Keratinocyte (primary cell): ENCODE results near the gene SUGCT. TPM values are rescaled to one million over a fixed set of nuclear protein-coding genes. Genes with fewer than 3 reads are reported as not detected.

Source experiments
- DNase-seq: peaks from one replicate; pipeline ENCODE4 v3.0.0-alpha.2; 2011; ENCODE audit warnings: low read depth, missing footprints, low spot score
- FAIRE-seq: peaks from 2 replicates; lab custom pipeline; 2011; peaks lifted over from hg19 to GRCh38; lab: Jason Lieb, UNC
- H2AFZ ChIP-seq: 2 replicates; pipeline ENCODE4 v1.6.0; 2012; ENCODE audit warnings: low read length, control low read depth, inconsistent platforms; ENCODE audit not compliant: control insufficient read depth
- H3K27ac ChIP-seq: 2 replicates; pipeline ENCODE4 v1.5.1; 2011; ENCODE audit warnings: low read length; ENCODE audit not compliant: control insufficient read depth, insufficient read depth
- H3K27me3 ChIP-seq: 3 replicates; pipeline ENCODE4 v1.6.0; 2011; ENCODE audit warnings: low read length; ENCODE audit not compliant: control insufficient read depth, insufficient read depth; ENCODE audit errors: extremely low read depth
- H3K36me3 ChIP-seq, 2 experiments: 2 replicates in 1 of 2; 3 replicates in 1 of 2; pipeline ENCODE4 v1.5.1; 2011; ENCODE audit warnings: low read length in 2 of 2, mild to moderate bottlenecking in 1 of 2; ENCODE audit not compliant: control insufficient read depth in 2 of 2, insufficient read depth in 2 of 2; ENCODE audit errors: extremely low read depth in 1 of 2
- H3K4me1 ChIP-seq: 3 replicates; pipeline ENCODE4 v1.5.1; 2011; ENCODE audit warnings: low read length; ENCODE audit not compliant: control insufficient read depth, insufficient read depth; ENCODE audit errors: extremely low read depth
- H3K4me2 ChIP-seq: 3 replicates; pipeline ENCODE4 v1.6.0; 2011; ENCODE audit warnings: low read depth, low read length; ENCODE audit not compliant: control insufficient read depth, insufficient read depth; ENCODE audit errors: extremely low read depth
- H3K4me3 ChIP-seq, 3 experiments: fragments of 200-600 bp in 1 of 3; sonication (generic) in 1 of 3; 2 replicates in 2 of 3; 3 replicates in 1 of 3; pipeline ENCODE4 v1.5.1; 2011 to 2016; ENCODE audit warnings: low read length in 3 of 3, mild to moderate bottlenecking in 3 of 3, control low read depth in 2 of 3, inconsistent platforms in 1 of 3, low read depth in 1 of 3, mixed read lengths in 1 of 3, mixed run types in 1 of 3, moderate library complexity in 1 of 3; ENCODE audit not compliant: control insufficient read depth in 2 of 3, insufficient read depth in 2 of 3; ENCODE audit errors: extremely low read depth in 1 of 3
- H3K79me2 ChIP-seq: 2 replicates; pipeline ENCODE4 v1.6.0; 2012; ENCODE audit warnings: low read length; ENCODE audit not compliant: control insufficient read depth, insufficient read depth
- H3K9ac ChIP-seq: 3 replicates; pipeline ENCODE4 v1.6.0; 2011; ENCODE audit warnings: low read length; ENCODE audit not compliant: control insufficient read depth, insufficient read depth; ENCODE audit errors: extremely low read depth
- H3K9me1 ChIP-seq: 3 replicates; pipeline ENCODE4 v1.6.0; 2011; ENCODE audit warnings: low read length; ENCODE audit not compliant: control insufficient read depth, insufficient read depth; ENCODE audit errors: extremely low read depth
- H3K9me3 ChIP-seq: 2 replicates; pipeline ENCODE4 v1.5.1; 2012; ENCODE audit warnings: low read depth, low read length; ENCODE audit not compliant: control insufficient read depth
- H4K20me1 ChIP-seq: 3 replicates; pipeline ENCODE4 v1.6.0; 2011; ENCODE audit warnings: low read length; ENCODE audit not compliant: control insufficient read depth, insufficient read depth; ENCODE audit errors: extremely low read depth
- CTCF ChIP-seq, 3 experiments: IDR thresholded peaks in 1 of 3; conservative IDR thresholded peaks in 1 of 3; optimal IDR thresholded peaks in 1 of 3; 2 replicates in 2 of 3; 3 replicates in 1 of 3; pipeline versions ENCODE3 to v1.5.1; 2011; ENCODE audit warnings: low read length in 3 of 3, mild to moderate bottlenecking in 3 of 3, moderate library complexity in 2 of 3, control low read depth in 1 of 3, inconsistent platforms in 1 of 3; ENCODE audit not compliant: insufficient read depth in 2 of 3; ENCODE audit errors: extremely low read depth in 1 of 3
- EZH2 ChIP-seq: IDR thresholded peaks from one replicate; pipeline ENCODE4 v1.6.1; 2012; ENCODE audit warnings: inconsistent platforms, mild to moderate bottlenecking, low read length, moderate library complexity
- dilution Hi-C: fragments of 300-500 bp; cut with MboI; formaldehyde crosslinking; loops from one replicate; pipeline ENCODE4 v1.7.0; 2020; ENCODE audit warnings: low sequenced_read_pairs; ENCODE audit not compliant: extremely low pct_ligation_motif_present
- polyA plus RNA-seq, 5 experiments: library from polyadenylated mRNA; depleted of rRNA in 3 of 5; stranded (reverse) in 3 of 5; stranded (forward) in 1 of 5; unstranded in 1 of 5; fragments of >200 nt; gene quantifications; 1 replicate in 1 of 5; 2 replicates in 3 of 5; 3 replicates in 1 of 5; pipeline versions ENCODE4 v1.2.1 to v1.2.3, GENCODE V29; 2011 to 2012; ENCODE audit warnings: missing spikeins in 2 of 5, low read depth in 1 of 5, low replicate concordance in 1 of 5

SUGCT gene
- polyA plus RNA-seq, 1 donor (not counting 4 experiments of a cell fraction or from before 2014, with no cell fraction given), result 134 TPM

DNA sequence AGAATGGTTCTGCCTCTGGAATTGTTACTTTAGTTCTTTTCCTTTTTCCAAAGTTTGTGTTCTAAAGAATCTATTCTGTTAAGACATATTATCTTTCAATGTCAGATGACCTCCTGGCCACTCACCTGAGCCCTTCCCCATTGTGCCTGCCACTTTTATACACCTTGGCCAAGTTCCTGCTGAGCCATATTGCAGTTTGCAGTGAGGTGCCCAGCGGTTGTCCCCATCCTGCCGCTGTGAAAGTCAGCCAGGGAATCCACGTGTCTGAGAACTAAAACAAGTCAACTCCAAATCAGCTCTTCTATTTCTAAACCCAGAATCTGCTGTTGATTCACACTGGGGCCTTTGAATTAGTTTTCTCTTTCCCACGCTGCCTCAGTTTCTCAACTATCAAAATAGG lies 641.1 kb downstream of the SUGCT start:
- Histone ChIP-seq H3K9me3 (no peaks in the 10 kb centered on the region), H3K36me3 (no peaks in the 10 kb centered on the region), H4K20me1 (no peaks in the 10 kb centered on the region), H3K4me1 (no peaks in the 10 kb centered on the region), H3K27ac (no peak overlapping the region), H3K79me2 (no peaks in the 10 kb centered on the region), H3K4me3 (no peak overlapping the region), H2AFZ (no peak overlapping the region), H3K9ac (no peak overlapping the region), H3K4me2 (no peak overlapping the region), H3K9me1 (no peaks in the 10 kb centered on the region), H3K27me3 (no peaks in the 10 kb centered on the region)
- no peak for TF ChIP-seq CTCF (optimal IDR thresholded peaks at IDR 0.05 in 1 of 3, IDR thresholded peaks at IDR 0.05 in 1 of 3, conservative IDR thresholded peaks at IDR 0.05 in 1 of 3; ENCODE audit: extremely low read depth in 1 of 3, insufficient read depth in 2 of 3, low read length in 3 of 3)
- TF ChIP-seq EZH2, result no peak
- FAIRE-seq (no peak), DNase-seq (no peak)
- dilution Hi-C loops, result no loop called here

- H3K36me3 ChIP-seq, result no peaks in the 10 kb centered on the region
- dilution Hi-C loops, result no loop called here
- no peak overlapping the region for H3K4me2 ChIP-seq
- H3K4me3 ChIP-seq, result no peak overlapping the region
- no peaks in the 10 kb centered on the region for H4K20me1 ChIP-seq
- no peaks in the 10 kb centered on the region for H3K9me3 ChIP-seq
- no peaks in the 10 kb centered on the region for H3K27me3 ChIP-seq
- FAIRE-seq (no peak), DNase-seq (no peak)
- H3K27ac ChIP-seq, result no peak overlapping the region
- no peaks in the 10 kb centered on the region for H3K9me1 ChIP-seq
- no peak for TF ChIP-seq EZH2
- no peak for TF ChIP-seq CTCF (optimal IDR thresholded peaks at IDR 0.05 in 1 of 3, IDR thresholded peaks at IDR 0.05 in 1 of 3, conservative IDR thresholded peaks at IDR 0.05 in 1 of 3; ENCODE audit: extremely low read depth in 1 of 3, insufficient read depth in 2 of 3, low read length in 3 of 3)
- H2AFZ ChIP-seq, result no peak overlapping the region
- no peaks in the 10 kb centered on the region for H3K79me2 ChIP-seq
- H3K4me1 ChIP-seq, result no peaks in the 10 kb centered on the region
- no peak overlapping the region for H3K9ac ChIP-seq
These were observed 643.0 kb downstream of the SUGCT start for GRCh38 chr7:40777730-40778312.
